GM10248 (cell line): Measurements from ENCODE around the gene SEC14L5.

Experiments
- CTCF ChIA-PET: fragments of 300-600 bp; sonication (Branson Sonifier 250); formaldehyde crosslinking; extraction: SDS; loops from one replicate; lab custom pipeline; 2021; ENCODE audit warnings: antibody characterized with exemption; lab: Yijun Ruan, JAX
- POLR2A ChIA-PET: fragments of 350-650 bp; sonication (Branson Sonifier 250); formaldehyde crosslinking; extraction: SDS; loops from one replicate; lab custom pipeline; 2020; ENCODE audit warnings: antibody characterized with exemption; lab: Yijun Ruan, JAX
- DNase-seq: peaks from one replicate; pipeline ENCODE4 v3.0.0; 2012; ENCODE audit errors: extremely low spot score
- TF ChIP-seq, protein P1 (sequence below): IDR thresholded peaks from 2 replicates; pipeline ENCODE4 v1.5.1; 2012; ENCODE audit warnings: mild to moderate bottlenecking, low read depth; ENCODE audit errors: extremely low read depth, missing control alignments, control extremely low read depth

The SEC14L5 gene

DNA sequence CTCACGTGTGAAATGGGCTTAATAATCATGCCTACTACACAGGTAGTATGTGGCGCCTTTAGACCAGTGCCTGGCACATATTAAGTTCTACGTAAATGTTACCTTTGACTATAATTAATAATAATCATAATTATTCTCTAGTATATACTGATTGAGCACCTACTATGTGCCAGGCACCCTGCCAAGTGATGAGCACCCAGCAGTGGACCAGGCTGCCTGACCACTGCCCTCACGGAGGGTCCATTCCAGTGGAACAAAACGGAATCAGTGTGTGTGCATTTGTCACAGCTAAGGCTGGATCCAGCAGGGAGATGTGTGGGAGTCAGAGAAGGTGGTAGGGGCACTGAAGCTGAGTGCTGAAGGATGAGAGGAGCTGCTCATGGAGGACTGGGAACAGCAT, 30.5 kb downstream of the SEC14L5 start:
- CTCF ChIA-PET = no interaction called here
- TF ChIP-seq, protein P1, sequence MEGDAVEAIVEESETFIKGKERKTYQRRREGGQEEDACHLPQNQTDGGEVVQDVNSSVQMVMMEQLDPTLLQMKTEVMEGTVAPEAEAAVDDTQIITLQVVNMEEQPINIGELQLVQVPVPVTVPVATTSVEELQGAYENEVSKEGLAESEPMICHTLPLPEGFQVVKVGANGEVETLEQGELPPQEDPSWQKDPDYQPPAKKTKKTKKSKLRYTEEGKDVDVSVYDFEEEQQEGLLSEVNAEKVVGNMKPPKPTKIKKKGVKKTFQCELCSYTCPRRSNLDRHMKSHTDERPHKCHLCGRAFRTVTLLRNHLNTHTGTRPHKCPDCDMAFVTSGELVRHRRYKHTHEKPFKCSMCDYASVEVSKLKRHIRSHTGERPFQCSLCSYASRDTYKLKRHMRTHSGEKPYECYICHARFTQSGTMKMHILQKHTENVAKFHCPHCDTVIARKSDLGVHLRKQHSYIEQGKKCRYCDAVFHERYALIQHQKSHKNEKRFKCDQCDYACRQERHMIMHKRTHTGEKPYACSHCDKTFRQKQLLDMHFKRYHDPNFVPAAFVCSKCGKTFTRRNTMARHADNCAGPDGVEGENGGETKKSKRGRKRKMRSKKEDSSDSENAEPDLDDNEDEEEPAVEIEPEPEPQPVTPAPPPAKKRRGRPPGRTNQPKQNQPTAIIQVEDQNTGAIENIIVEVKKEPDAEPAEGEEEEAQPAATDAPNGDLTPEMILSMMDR = no peak
- POLR2A ChIA-PET = no interaction called here
- DNase-seq = no peak

DNA sequence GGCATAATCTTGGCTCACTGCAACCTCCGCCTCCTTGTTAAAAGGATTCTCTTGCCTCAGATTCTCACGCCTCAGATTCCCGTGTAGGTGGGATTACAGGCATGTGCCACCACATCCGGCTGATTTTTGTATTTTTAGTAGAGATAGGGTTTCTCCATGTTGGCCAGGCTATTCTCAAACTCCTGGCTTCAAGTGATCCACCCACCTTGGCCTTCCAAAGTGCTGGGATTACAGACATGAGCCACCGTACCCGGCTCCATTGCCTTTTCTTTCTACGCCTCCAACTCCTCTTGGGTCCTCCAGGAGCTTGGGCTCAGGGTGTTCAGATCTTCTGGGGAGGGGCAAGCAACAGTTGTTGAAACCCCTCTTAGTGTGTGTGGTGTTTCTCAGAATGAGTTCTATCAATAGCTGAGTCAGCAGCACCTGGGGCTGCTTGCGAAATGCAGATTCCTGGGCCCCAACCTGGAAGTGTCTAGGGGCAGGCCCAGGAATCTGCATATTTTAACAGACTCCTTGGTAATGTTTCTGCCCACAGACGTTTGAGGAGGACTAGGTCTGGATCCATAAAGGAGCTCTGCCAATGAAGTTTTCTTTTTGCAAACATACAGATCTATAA, 31.4 kb downstream of the SEC14L5 start:
- ChIA-PET POLR2A (no interaction called here), CTCF (no interaction called here)
- TF ChIP-seq, protein P1 = no peak
- DNase-seq = no peak

DNA sequence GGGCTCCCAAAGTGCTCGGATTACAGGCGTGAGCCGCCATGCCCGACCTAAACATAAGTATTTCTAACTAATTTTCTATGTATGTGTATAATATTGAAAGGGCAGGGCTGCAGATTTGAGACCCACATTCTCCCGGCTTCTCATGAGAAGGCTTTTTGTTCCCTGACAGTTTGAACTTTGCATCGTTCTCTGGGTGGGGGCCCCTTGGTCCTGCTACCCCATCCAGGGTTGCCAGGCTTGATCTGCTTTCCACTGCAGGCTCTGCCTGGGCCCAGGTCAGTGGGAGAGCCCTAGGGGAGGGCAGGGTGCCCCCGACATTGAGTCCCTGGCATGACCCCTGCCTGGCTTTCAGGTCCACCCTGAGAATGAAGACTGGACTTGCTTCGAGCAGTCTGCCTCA, 32.3 kb downstream of the SEC14L5 start:
- DNase-seq = no peak
- TF ChIP-seq, protein P1 = no peak
- POLR2A ChIA-PET = no interaction called here
- CTCF ChIA-PET = no interaction called here

DNA sequence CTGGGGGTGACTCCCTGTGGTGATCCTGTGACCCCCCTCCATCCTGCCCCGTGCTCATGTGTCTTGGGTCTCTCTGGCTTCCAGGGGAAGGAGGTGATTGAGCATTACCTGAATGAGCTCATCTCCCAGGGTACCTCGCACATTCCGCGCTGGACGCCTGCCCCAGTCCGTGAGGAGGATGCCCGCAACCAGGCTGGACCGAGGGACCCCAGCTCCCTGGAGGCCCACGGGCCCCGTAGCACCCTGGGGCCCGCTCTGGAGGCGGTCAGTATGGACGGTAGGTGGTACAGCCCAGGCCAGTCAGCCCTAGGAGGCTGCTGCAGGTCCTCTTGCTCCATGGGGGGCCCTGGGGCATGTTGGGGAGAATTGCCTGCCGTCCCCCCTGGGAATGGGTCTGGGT, 33.6 kb downstream of the SEC14L5 start:
- ChIA-PET POLR2A (no interaction called here), CTCF (no interaction called here)
- no peak for DNase-seq
- TF ChIP-seq, protein P1 = no peak

DNA sequence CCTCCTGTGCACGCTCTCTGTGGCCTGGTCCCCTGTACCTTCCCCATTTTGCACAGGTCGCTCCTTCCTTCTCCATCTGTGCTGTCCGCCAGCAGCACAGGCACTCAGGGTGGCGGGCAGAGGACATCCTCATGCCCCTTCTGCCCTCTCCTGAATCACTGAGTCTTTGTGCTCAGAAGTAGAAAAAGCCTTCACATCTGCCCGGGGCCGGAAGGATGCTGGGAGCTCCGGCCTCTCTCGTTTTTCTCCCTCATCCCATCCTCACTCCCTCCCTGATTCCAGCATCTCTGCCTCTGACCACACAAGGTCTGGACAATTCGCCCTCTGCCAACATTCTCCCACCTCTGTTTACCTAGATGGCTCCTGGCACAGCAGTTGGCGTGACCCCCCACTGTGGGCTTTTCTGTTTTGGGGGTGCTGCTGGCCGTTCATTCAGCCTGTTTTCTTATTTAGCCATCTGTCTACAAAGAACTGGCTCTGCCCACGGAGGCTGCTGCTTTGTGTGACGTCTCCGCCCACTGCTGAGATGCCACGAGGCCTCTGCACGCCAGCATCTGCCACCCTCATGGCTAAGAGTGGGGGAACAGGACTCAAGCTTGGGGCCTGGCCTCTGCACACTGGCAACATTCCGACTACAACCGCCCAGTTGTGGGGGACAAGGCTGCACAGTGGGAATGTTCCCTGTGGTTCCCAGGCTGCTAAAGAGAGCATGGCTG, 36.7 kb downstream of the SEC14L5 start:
- TF ChIP-seq, protein P1 = no peak
- no peak for DNase-seq
- POLR2A ChIA-PET = no interaction called here
- CTCF ChIA-PET = interaction anchor here (1.1 kb wide), 1 partner anchor 35 kb away, joined by 3 read pairs; no protein-coding TSS in a partner anchor

DNA sequence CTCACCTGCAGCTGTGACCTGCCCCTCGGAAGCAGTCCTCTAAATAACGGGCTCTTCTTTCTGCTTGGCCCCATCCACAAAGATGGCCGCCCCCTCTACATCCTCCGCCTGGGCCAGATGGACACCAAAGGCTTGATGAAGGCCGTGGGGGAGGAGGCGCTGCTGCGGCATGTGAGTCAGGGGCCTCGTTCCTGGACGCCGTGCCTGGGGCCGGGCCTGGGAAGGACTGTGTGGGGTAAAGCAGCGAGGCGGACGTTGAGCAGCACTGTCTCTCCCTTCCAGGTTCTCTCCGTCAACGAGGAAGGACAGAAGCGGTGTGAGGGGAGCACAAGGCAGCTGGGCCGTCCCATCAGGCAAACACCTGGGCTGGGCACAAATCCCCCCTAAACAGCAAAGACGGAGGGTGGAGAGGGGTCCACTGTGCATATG, 42.5 kb downstream of the SEC14L5 start:
- CTCF ChIA-PET = no interaction called here
- DNase-seq = no peak
- POLR2A ChIA-PET = no interaction called here
- TF ChIP-seq, protein P1 = no peak
